SKM-1 (cell line): ENCODE results near the gene RGS19.

Experiments used
- DNase-seq: peaks from one replicate; lab custom pipeline; 2025; ENCODE audit not compliant: unreplicated experiment; lab: John Stamatoyannopoulos, UW

The RGS19 gene

DNA sequence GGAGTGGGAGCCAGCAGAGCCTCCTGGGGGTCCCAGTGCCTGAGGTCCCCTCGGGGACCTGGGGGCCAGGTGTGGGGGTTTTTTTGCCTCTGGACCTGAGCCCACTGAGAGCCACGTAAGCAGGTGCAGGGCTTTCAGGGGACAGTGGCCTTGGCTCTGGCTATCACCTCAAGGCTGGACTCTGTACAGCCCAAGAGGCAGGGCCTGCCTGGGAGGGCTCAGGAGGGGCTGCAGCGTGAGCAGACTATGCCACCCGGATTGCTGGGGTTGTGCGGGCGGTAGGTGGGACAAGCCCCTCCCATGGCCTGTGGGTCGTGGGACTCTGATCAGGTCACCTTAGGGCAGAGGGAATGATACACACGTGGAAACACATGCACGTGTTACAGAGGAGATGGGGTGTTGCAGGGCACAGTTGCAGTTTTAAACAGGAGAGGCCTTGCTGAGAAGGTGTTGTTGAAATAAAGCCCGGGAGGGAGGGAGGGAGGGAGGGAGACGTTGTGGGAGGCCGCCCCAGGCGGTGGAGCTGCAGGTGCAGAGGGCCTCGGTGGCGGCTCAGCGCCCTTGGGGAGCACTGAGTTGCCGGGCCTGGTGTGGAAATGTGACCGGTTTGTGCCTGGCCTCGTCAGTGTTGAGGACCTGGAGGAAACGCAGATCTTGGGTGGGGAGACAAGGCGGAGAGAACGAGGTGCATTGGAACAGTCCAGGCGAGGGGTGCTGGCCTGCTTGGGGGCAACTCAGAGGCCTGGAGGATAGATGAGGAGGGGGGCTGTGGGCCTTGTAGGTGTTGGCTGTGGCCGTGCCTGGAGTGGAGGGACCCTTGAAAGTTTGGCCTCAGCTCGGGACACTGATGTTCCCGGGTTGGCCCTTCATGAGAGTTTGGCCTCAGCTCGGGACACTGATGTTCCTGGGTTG, 14.0 kb downstream of the RGS19 start:
- DNase-seq: no peak

DNA sequence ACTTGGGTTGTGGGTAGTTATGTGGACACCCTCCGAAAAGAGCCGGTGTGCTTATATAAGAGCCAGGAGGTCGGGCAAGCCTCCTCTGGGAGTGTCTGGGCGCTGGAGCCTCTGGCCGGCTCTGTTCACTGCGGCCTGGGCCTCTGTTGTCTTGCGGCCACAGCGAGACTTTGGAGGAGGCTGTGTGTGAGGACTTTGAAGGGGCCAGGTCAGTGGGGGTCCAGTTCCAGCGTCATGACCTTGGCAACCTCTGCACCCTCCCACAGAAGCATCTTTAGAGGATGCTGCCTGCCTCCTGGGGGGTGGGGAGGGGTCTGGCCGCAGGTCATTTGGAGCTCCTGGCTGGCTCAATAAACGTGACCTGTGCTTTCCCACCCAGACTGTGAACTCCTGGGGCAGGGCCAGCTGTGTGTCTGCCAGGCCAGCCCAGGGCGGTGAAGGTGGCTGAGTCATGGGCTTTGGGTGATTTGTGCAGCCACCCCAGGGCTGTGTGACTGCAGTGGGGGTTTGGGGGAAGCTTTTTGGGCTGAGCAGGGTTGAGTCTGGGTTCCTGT, 15.1 kb downstream of the RGS19 start:
- no peak for DNase-seq

DNA sequence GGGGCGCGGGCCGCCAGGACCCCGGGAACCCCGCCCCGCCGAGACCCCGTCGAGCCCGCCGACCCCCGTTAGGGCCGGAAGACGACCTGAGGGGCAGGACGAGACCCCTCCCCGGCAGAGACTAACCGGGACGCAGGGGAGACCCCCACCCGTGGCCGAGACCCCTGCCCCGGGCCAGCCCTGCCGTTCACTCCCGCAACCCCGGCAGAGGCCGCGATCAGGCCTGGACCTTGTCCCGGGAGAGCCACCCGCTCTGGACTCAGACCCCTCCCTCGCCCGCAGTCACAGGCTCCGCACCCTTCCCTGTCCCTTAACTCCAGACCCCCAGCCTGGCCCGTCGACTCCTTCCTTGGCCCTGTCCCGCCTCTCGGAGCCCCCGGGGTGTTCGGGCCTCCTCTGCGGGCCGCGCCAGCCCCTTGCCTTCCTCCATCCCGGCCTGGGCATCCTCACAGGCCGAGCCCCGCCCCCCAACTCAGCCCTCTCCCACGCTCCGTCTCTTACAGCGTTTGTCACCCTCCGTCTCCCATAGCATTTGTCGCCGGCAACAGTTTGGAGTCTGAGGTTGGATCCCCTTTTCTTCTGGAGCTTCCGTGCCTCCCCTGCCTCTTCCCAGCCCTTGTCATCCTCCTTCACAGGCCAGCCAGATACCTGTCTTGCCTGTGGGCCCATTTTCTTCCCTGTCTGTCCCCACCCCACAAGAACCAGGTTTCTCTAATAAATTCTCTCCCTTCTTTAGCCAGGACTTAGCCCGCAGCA, 15.8 kb downstream of the RGS19 start:
- DNase-seq: no peak

DNA sequence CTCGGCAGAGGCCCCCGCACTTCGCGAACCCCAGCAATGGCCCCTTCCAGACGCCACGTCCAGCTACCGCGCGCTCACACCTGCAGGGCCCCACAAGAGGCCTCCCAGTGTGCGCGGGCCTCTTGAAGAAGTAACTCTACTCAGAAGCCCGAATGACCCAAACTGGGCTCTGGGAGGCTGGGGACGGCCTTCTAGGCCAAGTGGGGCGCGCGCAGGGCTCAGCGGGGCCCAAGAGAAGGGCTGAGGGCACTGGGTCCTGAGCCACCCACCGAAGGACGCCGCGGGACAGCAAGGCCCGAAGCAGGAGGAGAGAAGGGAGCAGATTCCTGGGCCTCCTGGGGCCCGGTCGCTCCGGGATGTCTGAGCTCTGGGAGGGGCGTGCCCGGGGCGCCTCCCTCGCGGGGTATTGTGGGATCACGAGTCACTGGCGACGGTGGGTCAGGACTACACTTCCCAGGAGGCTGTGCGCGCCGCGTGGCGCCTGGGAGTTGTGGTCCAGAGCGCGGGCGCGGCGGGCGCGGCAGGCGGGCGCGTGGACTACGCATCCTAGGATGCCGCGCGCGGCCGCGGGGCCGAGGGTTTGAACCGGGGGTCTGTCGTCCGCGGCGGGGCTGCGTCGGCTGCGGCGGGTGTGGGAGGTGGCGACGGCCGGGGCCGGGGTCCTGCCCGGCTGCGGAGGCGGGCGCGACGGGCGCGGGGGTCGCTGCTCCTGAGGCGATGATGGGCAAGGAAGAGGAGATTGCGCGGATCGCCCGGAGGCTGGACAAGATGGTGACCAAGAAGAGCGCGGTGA, 16.5 kb downstream of the RGS19 start, which contains the start of gene TCEA2:
TCEA2 (plus strand) TSS at position 603 of the 793 bp plus-strand sequence; CDS start at position 718, 115 bp downstream.
- peak; percentile 71 for DNase-seq

DNA sequence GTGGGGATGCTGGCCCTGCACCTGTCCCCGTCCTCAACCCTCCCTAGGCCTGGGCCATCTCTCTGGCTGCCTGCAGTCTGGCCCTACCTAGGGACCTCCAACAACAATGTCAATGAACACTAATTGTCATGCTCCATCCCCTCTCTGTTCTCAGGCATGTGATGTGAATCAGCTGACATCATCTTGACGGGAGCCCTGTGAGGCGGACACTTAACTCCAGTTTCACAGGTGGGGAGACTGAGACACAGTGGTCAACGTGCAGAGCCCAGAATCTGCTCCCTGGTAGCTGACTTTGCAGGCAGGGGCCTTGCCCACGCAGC, 17.1 kb downstream of the RGS19 start:
- no peak for DNase-seq

DNA sequence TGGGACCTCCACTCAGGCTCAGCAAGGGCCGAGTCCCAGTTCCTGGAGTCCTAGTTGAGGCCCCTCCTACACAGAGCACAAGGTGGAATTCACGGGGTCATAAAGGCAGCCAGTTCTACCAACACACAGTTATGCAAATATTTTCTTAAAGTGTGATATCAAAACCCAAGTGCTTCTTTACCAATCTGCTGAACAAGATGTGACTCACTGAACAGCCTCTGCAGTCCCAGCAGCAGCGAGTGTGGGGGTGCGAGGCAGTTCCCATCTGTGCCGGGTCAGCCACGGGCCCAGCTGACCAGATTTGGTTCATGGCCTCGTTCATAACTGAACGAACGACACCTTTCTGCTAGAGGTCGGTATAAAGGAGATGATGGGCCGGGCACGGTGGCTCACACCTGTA, 20.8 kb downstream of the RGS19 start:
- DNase-seq: no peak

DNA sequence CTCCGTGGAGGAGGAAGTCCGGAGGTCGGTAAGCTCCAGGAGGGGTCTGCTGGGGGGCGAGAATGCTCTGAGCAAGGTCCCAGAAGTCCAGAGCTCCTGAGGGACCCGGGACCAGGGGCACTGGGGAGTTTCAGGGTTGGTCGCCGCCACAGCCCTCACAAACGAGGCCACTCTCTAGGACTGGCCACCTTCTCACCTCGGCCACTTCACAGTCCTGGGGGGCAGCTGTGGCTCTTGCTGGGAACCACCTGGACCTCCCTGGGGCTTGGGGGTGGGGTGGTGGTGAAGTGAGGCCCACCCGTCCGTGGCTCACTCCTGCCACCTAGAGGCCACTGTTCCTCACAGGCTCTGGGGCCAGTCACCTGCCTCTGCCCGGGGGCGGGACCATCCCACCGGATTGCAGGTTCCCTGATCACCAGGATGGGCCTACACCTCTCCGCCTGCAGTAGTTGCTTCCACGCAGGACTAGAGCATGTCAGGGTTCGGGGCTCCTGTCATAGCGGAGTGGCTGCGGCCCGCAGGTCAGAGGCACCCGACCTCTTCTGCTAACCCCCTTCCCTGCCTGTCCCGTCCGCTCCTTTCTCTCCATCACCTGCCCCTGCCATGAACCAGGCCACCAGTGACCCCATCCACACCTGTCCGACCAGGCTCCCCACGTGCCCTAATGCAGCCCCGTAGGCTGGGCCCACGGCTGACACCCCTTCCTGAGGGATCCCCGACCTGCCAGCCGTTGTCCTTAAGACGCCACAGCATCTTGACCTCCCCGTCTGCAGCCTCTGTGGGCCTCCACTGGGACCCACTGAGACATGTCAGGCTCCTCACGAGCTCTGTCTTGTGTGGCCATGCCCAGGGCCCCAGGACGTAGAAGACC, 21.5 kb downstream of the RGS19 start:
- peak; percentile 34 for DNase-seq

DNA sequence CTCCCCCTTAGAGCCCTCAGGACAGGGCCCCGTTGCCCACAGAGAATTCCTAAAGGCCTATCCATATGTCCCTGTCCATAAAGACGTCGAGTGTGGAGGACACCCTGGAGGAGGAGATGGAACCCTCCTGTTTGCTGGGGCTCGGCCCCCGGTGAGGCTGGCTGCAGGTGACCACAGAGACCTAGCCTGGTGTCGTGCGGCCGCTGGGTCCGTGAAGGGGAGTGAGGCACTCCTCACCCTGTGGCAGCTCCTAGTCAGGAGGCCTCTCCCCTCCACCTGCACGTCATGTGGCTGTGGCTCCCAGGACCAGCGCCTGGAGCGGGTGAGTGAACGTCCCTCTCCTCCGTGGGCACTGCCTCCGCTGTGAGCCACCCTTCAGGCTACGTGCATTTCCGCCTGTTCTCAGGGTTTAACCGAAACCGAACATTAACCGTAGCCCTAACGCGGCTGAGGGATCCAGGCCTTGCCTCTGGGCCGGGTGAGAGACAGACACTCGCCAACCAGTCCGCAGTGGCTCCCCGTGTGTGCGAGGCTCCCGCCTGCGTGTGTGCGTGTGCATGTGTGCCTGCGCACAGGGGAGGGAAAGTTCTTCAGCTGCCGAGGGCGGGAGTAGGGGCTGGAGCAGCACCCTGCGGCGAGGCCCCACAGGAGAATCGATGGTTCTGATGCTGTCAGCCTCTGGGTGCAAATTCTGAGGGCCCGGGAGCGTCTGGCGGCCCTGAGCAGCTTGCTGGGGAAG, 22.3 kb downstream of the RGS19 start:
- DNase-seq: no peak

DNA sequence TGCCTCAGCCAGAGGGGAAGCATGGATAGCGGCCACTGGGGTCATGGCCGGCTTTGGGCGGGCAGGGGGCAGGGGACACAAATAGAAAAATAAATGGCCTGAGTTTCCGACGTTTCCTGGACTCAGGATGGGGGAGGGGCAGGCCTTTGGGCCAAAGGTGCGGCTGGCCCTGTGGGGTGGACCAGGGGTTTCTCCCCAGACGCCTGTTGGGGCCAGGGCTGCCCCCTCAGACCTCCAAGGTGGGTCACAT, 22.8 kb downstream of the RGS19 start:
- DNase-seq: no peak

DNA sequence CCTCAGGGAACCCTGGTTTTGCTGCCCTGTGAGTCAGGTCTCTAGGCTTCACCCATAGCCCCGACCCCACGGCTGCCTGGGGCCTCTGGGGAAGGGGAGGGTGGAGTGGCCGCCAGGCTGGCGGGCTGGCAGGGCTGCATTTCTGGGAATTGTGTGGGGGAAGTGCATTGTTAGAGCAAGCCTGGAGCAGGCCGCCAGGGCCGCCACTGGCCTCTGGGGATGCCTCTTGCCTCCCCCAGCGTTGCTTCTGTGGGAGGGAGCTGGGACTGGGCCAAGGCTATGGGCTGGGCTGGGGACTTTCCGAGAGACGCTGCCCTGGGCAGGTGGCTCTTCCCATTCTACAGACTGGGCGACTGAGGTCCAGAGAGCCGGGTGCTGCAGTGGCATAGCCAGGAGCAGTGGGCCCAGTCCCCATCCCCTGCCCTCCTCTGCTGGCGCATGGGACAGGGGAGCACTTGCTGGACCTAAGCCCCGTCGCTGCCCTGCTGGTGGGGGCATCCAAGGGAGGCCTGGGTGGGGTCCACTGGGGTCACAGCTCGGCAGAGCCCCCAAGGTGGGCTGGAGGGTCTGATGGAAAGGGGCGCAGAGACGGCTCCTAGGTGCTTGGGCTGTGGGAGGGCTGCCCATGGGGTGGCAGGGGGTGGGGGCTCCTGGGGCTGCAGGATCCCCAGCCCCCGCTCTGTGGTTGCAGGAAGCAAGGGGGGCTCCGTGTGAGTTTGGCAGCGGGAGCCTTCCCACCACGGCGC, 23.3 kb downstream of the RGS19 start:
- no peak for DNase-seq

DNA sequence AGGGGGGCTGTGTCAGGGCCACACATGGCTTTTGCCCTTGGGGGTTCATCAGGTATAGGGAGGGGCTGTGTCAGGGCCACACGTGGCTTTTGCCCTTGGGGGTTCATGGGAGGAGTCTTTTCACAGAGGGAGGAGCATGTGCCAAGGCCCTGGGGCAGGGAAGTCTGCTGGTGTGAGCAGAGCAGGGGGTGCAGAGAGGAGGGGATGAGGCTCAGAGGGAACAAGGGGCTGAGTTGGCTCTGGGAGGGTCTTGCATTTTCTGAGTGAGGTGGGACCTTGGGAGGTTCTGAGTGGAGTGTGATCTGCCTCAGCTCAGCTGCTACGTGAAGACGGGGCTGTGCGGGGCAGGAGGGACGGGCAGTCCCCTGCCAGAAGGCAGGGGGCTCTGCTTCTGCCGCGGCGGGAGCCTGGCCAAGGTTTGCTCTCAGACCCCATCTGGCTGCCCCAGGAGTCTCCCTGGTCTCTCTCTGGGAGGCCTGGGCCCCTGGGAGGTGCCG, 23.9 kb downstream of the RGS19 start:
- no peak for DNase-seq

DNA sequence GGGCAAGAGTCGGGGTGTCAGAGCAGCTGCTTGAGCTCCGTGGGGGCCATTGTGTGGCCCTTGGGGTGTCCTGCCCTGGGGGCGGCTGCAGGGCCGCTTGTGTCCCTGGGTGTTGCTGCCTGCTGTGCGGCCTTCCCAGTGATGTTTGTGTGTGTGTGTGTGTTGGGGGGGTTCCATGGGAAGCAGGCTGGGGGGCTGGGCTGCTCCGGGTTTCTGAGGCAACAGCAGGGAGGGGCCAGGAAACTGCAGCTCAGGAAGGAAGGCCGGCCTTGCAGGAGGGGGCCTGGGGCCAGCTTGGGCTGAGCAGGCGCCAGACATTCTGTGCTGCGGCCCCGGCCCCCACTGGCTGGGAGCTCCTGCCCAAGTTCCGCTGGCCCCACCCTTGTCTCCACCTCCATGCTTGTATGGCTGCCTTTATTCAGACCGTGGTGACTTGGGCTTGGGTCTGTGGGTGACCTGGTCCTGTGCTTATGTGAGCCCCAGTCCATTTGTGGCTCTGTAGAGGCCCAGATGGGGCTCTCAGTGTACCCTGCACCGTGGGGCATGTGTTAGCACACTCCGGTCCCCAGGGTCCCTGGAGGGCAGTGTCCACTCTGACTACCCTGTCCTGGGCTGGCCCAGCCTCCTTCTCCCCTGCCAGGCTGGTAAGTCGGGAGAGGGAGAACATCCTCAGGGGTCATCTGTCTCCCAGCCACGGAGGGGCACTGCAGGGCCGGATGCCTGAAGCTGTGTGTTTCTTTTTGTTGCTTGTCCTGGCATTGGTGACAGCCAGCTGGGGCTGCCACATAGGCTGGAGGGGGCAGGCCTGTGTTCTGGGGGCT, 25.3 kb downstream of the RGS19 start:
- no peak for DNase-seq

DNA sequence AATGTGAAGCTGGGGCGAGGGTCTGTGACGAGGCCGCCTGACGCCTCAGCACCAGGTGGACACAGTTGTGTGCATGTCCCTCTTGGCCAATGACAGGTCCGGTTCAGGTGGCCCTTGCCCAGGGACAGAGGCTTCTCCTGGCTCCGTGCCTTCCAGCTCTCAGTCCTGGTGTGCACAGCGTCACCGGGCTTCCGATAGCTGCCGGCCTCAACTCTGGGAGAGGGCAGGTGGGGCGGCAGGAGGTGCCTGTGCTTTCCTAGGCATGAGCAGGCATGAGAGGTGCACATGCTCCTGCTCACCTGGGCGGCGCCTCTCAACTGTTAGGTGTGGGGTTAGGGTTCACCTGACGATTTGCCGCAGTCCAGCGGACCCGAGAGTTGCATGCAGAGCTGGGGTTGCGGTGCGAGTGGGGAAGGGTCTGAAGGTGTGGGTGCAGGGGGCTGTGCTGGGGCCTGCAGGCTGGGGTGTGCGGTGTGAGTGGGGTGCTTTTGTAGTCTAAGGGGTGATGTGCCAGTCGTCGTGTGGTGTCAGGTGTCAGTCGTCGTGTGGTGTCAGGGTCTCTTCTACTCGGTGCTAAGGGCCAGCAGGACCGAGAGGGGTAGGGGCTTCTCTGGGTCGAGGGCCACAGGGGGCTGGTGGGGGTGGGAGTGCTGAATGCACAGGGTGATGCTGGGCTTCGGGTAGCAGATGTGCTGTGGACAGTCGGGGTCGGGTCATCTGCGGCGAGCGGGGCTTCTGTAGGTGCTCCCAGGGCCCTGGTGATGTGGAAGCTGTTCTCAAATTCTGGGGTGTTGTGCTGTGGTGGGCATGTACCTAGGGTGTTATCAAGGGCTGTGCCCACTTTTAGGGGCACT, 26.1 kb downstream of the RGS19 start:
- DNase-seq: no peak

DNA sequence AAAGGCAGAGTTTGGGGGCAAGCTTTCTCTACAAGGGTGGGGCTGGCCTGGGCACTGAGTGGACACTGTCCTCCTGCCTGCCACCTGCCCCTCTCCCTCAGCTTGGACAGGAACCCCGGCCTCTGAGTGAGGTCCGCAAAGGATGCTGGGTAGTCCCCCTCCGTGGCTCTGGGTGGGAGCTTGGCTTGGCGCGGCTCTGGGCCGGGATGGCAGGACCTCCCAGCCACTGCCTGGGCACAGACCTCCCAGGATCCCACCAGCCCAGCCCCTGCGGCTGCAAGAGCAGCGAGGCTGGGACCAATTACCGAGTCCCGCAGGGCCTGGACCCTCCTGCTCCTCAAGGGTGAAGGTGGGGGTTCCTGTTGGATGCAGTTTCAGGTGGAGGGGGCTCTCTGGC, 27.0 kb downstream of the RGS19 start:
- no peak for DNase-seq

DNA sequence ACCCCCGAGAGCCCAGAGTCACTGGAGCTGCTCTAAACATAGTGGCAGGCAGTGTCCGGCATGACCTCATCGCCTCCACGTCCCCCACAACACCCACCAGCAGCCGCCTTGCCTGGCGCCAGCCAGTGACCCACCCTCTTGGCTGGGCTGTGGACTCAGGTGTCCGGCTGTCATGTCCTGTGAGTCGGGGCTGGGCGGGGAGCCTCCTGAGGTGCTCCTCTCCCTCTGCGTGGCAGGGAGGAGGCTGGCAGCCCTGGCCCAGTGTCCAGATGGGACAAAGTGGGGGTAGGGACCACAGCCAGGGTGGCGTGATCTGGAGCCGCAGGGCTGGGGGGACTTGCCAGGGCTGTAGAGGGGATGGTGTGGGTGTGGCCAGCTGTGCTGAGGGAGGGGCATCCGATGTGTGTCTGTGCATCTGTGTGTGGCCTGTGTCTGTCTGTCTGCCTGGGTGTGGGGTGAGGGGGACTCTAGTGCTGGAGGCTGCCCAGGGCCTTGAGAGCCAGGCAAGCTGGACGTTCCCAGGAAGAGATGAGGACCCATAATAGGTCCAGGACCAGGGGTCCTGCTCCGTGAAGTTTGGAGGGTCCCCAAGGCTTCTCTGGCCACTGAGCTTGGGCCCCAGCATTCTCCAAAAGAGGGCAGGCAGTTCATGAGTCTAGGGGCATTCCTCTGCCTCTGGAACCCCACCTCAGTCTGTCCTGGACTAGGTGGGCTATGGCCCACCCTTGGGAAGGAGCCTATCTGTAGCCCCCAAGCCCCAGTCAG, 27.6 kb downstream of the RGS19 start:
- no peak for DNase-seq

DNA sequence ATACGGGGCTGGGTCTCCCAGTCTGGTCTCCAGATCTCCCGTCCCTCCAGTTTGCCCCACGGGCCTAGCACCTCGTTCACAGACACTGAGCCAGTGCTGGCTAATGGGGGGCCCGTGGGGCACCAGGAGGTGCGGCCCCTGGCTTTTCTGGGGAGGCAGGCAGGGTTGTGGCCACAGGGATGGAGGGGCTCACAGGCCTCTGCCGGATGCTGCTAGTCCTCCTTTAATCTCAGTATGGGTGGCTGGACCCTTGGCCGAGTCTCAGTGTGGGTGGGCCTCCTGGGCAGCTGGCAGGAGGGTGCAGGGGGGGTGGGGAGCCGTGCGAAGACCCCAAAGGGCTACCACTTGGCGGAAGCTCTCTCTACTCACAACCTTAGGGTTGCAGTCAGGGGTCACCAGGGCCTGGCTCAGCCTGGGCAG, 28.3 kb downstream of the RGS19 start:
- no peak for DNase-seq
